ENCODE measurements around the gene CTBP1.

DNA sequence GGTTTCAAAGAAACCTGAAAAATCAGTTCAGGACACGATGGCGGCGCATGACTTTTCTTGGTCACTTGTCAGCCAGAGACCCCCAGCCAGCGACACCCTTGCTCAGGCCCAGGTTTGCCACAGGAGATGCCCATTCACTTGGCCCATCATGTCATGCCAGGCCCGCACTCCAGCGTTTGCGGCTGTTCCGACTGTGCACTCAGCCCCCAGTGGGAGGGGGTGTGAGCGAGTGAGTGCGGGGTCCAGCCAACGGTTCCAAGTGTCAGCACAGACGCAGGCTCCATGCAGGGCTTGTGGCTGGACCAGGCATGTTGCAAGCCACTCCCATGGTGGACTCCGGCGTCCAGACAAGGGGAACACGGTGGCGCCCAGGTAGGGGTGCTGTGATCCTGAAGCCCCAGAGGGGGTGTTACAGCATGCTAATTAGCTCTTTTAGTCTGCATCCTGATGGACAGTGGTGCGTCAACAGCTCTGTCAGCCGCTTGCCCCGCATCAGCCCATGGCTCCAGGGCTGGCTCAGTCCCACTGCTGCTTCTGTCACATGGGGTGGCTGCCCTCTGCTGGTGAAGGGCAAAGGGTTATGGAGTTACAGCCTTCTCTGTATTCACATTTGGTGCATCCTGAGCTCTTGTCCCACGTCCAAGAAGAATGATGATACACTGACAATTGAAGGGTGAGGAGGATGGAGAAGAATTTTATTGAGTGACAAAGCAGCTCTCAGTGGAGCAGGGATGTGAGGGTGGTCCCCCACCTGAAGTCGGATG, 37.0 kb upstream of the CTBP1 start:
- TF ChIP-seq, protein P1, sequence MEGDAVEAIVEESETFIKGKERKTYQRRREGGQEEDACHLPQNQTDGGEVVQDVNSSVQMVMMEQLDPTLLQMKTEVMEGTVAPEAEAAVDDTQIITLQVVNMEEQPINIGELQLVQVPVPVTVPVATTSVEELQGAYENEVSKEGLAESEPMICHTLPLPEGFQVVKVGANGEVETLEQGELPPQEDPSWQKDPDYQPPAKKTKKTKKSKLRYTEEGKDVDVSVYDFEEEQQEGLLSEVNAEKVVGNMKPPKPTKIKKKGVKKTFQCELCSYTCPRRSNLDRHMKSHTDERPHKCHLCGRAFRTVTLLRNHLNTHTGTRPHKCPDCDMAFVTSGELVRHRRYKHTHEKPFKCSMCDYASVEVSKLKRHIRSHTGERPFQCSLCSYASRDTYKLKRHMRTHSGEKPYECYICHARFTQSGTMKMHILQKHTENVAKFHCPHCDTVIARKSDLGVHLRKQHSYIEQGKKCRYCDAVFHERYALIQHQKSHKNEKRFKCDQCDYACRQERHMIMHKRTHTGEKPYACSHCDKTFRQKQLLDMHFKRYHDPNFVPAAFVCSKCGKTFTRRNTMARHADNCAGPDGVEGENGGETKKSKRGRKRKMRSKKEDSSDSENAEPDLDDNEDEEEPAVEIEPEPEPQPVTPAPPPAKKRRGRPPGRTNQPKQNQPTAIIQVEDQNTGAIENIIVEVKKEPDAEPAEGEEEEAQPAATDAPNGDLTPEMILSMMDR (conservative IDR thresholded peaks at IDR 0.05) = peak; percentile 29; the same call in 1 of the 2 replicates
- TF ChIP-seq EZH2 (IDR thresholded peaks at IDR 0.05; ENCODE audit: low read depth) = no peak
